Stimulated activated CD4-positive, alpha-beta T cell treated with anti-CD3 and anti-CD28 coated beads, Interleukin-12 subunit alpha, Interleukin-12 subunit beta, amount 100 ng/mL, for 24 hours (primary cell): ENCODE results near the gene COBL.

Experiments
- DNase-seq, 2 experiments: peaks; one replicate each; pipeline ENCODE4 v3.0.0-alpha.2; 2020; ENCODE audit warnings: low read depth in 2 of 2

Gene COBL

DNA sequence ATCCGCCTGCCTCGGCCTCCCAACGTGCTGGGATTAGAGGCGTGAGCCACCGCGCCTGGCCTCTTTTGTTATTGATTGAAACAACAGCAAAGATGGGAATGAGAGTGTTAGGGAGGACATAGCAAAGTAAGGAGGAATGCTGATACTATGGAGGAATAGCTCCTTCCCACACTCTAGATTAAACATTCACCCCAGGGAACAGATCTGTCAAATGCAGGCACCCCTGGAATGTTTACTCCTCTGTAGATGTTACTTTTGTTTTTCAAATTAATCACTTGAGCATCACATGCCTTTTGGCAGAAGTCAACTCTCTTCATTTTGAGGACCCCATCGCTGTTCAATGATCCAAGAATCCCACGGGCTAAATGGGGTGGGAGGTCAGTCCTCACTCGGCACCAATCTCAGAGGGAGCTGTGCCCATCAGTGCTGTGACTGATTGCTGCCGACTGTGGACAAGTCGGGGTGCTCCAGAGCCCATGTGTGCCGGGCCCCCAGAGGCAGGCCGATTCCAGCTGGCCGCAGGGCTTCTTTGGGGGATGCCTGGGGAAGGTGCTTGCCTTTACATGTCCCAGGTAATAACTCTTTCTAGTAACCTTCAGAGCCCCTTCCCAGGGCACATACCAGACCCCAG lies 10.2 kb upstream of the COBL start:
- no peak for DNase-seq

DNA sequence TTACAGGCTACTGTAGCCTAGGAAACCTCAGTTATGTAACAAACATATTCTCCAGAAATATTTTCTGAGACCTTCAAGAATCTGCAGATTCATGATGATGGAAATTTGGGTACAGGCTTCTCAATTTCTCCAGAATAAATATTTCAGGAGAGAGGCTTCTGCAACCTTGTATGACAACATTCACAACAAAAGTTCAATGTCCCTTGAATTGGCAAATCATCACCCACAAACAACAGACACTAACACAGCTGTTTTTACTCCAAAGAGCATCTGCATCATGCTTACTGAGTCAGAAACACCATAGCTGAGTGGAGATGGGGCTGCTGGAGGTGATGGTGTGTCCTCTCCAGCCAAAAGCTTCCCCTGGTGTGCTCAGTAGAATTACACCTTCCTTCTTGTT lies 9.3 kb upstream of the COBL start:
- no peak for DNase-seq

DNA sequence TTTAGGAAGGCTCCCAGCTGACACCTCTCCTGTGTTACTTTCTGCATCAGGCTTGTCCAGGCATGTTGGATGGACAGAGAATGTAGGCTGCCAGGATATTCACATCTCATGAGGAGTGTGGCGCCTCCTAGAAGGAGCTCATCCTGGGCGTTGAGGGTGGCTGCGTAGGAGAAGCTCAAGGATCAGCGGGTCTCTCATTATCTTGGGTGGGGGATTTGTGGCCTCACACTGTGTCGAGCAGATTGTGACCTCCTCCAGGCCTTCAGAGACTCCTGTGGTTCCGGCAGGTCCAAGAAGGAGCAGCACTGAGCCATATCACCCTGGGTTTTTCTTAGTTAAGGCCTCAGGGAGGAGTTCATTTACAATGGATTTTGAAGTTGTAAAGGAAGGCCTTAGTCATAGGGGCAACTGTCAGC lies 8.7 kb upstream of the COBL start:
- no peak for DNase-seq

DNA sequence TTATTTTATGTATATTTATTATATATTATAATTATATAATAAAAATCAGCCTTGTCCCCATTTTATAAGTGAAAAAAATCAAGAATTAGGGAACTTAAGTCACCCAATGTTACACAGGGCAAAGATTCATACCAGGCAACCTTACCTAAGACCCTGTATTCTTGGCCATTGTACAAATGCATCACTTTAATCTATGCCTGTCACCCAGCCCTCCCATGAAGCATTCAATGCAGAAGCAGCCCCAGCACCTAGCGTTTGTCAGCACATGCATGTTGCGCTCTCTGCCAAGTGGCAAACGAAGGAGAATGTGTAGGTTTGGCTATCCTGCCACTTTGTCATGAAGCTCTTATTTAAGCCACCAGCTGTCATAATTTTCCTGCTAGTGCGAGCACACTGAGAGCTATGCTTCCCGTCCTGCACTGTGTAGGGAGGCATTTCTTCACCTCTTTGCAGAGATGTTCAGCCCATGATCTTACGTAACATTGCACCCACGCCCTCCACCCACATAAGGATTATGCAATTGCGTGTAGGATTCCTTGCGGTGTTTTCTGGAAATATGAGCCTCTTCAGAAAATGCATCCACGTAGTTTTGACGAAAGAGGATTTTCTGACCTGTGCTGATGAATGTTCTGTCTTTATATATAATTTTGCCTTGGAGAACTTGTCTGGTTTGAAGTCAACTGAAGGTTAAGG lies 7.7 kb upstream of the COBL start:
- DNase-seq = no peak

DNA sequence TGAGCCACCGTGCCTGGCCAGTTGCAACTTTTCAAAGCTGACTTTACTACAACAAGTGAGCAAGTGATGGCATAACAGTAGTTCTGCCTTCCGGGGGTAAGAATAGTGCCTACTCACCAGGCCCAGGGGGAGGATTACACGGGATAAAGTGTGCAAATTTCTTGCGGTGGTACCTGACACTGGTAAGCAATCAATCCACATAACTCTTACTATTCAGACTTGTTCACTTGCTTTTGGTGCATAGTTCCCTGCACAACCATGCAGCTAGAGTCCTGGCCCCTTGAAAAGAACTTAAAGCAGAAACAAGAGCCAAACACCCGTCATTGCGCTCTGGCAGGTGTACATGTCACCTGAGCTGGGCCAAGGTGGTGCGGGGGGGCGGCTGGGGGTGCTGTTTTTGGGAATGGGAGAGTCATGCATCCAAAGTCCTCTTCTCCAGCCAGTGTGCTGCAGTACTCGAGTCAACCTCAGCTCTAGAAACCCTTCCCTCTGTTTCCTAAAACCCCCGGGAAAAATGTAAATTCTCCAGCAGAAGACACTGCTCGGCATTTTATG lies 5.4 kb upstream of the COBL start:
- no peak for DNase-seq

DNA sequence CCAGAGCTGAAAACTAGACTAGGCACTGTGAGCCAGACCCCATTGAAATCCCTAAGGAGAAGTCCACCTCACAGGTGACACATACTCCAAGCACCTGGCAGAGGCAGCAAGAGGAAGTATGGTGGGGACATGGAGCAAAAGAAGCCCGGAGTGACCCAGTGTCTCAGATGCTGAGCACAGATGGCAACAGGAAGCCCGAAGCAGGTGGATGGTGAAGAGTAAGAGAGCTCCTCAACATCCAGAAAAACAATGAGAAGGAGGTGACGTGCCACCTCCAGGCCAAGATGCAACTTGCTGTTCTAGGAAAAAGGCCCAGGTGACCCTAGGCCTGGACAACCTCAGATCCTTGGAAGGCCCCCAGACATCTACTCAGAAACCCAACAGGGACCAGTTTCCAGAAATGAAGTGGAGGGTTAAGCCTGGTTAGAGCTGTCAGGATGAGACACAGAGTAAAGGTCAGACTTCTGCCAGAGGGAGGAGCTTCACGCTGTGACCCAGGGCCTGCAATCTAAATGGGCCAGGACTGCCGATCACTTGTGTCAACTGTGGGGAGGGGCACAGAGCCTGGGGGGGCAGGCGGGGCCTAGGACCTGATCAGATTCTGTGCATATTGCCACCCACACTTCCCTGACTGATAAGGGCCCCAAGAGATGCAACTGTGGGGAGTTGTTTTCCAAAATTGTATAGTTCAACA lies 2.4 kb upstream of the COBL start:
- DNase-seq = no peak

DNA sequence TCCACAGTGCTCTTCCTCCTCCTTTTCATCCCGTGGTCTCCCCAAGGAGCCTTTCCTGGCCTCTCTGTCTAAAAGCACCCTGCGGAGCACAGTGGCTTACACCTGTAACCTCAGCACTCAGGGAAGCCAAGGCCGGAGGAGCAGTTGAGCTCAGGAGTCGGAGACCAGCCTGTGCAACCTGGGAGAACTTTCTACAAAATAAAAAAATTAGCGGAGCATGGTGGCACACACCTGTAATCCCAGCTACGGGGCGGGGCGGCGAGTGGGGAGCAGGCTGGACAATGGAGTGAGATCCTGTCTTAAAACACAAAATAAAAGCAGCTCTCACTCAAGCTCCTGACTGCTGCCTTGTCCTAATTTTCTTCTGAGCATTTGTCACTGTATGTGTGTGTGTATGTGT lies 1.4 kb upstream of the COBL start:
- DNase-seq = no peak

DNA sequence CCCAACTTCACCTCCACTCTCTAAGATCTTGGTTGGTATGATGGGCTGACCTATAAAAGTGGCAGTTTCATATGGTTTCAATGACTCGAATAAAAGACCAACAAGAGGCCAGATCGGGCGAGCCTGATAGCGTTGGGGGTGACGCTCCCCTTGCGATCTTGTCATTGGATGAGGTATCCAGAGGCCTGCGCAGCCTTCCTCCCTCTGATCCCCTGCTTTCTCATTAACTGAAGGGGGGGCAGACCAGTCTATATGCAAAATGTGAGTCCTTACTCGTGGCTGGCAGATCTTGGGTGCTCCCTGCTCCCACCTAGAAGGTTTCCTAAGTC lies 937 bp upstream of the COBL start:
- DNase-seq = no peak

DNA sequence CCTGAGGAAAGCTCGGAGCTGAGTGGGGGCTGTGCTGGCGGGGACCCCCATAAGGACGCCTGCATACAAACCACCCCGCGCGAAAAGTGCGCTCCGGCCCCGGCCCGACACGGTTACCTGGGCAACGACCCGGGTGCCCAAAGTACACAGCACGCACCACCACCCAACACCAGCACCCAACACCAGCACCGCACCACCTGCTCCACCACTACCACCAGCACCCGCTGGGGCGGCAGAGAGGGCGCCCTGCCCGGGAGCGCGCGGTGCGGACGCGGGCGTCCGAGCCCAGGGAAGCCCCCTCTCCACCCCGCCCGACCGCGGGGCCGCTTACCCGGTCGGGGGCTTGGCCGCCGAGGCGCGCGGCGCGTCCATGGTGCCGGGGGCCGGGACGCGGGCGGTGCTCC lies 345 bp downstream of the COBL start:
- DNase-seq = no peak

DNA sequence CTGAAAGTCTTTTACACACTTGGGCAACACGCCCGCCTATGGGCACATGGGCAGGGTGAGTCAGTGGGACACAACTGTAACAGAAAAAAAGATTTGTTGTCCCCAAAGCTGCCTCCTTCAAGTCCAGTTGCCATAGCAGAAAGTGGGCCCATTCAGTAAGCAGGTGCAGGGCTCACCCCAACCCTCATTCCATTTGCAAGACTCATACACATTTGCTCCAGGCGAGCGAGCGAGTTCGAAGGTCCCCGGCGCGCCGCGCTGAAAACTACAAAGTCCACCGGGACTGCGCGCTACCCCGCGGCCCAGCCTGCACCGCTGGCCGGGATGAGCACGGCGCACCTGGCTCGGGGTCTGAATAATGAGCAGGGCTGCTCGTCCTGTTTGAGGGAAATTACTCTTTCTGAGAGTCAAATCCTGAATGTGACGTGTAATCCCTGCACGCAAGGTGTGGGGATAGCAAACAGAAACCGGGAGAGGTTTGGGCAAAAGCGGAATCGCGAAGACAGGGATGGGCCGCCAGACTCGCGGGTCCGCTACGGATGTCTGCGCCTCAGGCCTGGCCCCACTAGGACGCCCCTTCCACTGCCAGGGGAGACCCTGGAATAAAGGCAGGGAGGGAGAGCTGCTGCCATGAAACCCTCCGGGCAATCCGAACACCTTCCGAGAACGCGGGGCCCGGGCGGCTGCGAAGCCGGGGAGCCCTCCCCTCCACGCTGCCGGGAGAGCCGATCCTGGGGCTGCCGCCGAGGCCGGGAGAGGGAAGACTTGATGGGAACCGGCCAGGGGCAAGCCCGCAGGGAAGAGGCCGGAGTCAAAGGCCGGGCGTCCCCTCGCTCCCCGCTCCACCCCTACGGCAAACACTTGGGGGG lies 982 bp downstream of the COBL start:
- DNase-seq = no peak

DNA sequence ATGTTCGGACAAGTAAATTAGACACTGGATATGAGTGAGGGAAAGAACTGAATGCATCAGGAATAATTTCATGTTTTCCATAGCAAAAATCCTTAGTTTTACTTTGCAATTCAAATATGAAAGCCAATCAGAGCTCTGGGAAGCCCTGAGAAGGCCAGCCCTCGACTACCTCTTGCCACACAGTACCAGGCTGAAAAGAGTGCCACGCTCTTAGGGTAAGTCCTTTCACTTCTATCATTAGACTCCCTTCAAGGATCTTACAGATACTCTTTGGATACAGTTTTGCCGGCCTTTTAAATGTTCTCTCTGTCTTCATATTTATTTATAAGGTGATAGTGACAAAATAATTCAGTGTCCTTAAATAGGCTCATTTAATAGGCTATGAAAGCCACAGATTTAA lies 1.9 kb downstream of the COBL start:
- no peak for DNase-seq

DNA sequence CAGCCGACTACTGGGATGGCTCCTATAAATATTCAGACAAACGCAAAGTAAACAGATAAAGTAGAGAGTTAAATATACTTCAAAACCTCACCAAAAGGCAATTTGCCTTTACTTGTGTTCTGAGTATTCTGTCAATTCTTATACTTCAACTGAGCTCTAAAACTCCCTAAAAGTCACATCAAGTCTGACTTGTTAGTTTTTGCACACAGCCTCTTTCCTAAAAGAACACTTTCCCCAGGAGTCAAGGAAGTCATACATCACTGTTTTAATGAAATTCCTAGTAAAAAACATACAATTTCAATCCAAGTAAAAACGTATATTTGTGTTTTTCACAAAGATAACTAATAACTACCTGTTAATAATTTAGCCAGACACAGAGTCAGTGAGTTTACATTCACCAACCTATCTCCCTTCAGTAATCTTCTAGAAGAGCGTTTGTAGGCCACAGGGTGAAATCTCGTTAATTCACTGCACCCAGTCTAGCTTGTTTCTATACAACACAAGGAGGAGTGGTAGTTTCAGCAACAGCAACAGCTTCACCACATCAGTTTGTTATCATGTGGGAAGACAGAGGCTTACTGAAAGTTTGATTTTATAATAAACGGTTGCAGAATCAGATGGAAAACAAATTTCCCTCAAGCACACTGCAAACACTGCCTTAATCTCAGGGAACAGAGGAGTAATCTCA lies 2.7 kb downstream of the COBL start:
- no peak for DNase-seq

DNA sequence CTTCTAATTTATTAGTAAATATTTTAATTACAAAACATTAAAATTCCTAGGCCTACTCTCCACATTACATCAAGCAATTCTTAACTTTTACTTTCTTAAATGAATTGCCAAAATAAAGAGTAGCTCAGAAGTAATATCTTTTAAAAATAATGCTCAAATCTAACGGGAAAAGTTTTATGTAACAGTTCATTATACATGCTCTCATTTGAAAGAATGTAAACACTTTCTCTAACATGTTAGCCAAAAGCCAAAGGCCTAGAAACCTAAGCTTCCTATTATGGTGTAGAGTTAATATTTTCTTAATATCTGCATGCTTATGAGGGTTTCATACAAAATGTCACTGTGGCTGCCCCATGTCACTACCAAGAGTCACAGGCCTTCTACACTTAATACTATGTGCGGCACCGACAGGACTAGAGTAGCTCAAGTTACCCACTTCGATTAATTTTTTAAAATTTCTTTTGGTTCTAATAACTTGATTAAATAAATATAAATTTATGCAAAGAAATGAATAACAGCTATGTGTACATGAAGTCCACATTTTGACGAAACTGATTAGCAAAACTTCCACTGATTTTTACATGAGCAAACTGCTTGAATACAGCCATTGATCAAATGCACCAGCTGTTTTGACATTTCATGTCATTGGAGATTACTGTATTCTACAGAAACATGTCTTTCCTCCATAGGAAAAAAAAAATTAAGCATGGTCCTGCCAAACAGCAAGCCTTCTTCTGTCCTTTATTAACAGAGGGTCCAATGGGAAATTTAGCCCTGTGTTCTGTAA lies 3.5 kb downstream of the COBL start:
- DNase-seq = no peak

DNA sequence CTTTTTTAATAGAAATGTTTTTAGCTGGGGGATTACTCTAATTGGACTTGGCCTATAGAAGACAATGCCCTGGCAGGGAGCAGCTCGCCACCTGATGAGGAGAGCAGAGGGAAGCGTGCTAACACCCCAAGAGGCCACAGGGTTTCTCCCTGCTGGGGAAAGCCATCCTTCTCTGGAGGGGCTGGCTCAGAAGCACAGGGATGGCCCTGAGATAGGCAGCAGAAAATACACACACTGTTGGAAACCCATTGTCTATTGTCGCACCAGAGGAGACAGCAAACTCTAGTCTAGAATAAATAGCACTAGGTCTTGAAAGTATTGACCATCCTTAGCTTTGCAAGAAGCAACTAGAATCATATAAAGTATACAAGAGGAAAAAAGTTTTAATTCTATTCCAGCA lies 5.4 kb downstream of the COBL start:
- no peak for DNase-seq

DNA sequence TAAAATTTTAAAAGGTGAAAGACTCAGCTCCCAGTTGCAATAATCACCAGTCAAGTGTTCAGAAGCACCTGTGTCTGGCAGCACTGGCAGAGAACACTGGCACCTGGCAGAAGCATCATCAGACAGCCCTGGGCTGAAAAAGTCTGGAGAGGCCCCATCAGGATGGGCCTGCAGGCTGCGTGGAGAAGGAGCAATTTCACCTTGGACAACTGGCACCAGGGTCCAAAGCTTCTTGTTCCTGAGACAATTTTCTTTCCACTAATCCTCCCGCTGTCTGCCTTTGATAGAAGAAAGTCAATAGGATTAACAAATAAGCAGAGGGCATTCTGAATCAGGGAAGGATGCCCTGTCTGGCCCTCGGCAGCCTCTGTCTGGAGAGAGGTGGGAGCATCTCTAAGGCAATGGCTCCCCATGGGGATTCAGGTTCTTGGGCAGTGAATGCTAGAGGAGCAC lies 6.5 kb downstream of the COBL start:
- DNase-seq = no peak

DNA sequence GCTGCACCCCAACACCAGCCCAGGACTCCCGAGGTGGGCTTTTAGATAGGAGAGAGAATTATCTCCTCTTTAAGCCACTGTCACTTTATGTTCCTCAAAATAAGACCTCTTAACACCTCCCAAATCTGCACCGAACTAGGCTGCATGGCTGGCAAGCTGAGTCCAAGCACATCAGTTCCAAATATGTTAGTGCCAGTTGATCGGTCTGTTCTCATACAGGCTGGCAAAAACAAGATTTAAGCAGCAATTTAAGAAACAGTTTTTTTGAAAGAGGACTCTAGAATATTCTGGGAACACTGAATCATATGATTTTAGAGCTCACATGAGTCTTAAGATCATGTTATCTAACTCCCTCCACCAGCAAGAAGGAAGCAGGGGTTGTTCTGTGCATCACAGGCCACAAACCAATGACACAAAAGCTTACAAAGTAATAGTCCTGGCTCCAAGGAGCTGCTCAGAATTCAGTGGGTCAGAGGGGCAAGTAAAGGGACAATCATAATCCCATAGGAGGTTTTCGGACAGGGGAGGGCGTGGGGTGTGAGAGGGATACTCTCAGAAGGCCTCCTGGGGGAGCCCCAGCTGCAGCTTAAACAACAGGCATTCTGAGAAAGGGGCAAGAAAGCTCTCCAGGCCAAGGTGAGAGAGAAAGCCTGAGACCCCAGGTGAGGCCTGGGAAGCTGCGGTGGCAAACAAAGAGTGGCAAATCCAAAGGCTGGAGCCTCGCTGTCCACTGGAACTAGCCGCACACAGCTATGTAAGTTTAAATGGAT lies 7.1 kb downstream of the COBL start:
- DNase-seq = no peak

DNA sequence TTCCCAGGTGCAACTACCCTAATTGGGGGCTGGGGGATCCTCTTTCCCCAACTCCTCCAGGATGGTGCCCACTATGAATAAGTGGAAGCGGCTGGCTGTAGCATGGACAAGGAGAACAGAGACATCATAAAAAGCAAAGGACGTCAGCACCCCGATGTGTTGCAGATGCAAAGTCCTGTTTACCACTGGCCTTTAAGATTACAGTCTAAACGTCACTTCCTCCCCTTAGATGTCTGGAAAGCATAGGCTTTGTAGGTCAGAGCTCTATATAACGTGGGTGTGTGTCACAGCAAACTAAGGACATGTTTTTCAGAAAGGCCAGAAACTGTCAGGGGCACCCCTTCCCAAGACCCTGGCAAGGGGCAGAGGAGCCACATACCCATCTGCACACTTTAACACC lies 7.9 kb downstream of the COBL start:
- DNase-seq = no peak

DNA sequence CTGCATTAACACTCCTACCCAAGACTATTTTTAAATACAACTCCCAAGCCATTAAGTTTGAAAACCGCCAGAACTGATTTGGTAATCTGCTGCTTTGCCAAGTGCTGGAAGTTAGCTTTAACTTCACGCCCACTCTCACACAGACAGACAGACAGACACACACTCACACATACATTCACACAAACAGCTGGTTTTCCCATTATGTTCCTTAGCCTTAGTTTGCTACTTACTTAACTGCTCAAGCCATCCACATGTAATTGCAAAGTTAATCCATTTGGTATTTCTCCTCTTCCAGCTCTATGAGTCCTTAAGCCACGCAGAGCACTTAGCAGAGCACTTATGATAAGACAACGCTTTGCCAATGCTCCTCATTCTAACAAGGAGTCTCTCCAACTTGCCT lies 8.3 kb downstream of the COBL start:
- no peak for DNase-seq

DNA sequence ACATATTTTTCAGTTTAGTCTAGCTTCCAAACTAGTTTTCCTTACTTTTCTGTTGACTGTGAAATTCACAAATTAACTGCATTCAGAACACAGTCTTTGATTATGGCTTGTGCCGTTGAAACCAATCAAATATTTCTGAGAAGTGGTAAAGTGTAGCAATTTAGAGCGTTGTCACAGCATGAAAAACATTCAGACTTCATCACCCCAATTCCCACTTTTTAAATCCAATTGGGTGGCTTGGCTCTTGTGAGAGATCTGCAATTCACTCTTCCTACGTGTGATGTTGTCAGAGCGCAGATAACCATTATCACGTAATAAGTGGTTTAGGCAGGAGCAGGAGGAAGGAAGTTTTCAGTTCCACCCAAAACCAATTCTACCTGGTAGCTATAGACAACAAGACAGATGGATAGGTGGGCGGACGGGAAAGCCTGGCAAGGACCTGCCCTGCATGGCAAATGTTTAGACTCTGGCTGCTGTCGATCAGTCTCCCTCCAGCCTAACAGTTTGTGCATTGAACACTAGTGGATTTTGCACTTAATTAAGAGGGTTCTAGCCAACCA lies 8.9 kb downstream of the COBL start:
- no peak for DNase-seq

DNA sequence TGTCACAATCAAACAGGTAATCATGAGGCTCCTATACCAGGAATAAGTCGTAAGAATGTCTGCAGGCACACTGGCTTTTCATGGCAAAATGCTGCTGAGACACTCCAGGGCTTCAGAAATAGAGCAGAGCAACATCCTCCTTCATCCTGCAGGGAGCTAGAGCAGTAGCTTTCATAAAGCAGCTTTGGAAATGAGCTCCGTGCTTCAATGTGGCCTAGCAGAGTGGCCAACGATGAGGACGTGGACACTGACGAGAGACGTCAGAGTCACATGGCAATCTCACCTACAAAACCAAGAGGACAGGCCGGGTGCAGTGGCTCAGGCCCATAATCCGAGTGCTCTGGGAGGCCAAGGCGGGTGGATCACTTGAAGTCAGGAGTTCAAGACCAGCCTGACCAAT lies 9.8 kb downstream of the COBL start:
- no peak for DNase-seq
